ENCODE measurements around the gene CA4. TPM values are rescaled to one million over a fixed set of nuclear protein-coding genes. Genes with fewer than 3 reads are reported as not detected.

CA4 gene
- total RNA-seq, 1 experiment from 2014 or later: 1.7 TPM

- H3K4me1 Mint-ChIP-seq: peaks cover 63 to 91% of the 10 kb centered on the region in 2 experiments
- no peak for TF ChIP-seq CTCF (conservative IDR thresholded peaks at IDR 0.05)
- H3K27me3 Mint-ChIP-seq (ENCODE audit: low read depth): peaks cover 28% of the 10 kb centered on the region
- H3K4me3 Mint-ChIP-seq: peak overlapping the region; percentile 12 to 63; a peak in 3 of 5 replicates
- Histone ChIP-seq H4K20me1 (ENCODE audit: control insufficient read depth, insufficient read depth, insufficient read length) (peaks cover 2% of the 10 kb centered on the region), H3K23me2 (ENCODE audit: insufficient read length, low read depth, low read length, poor library complexity, severe bottlenecking) (no peaks in the 10 kb centered on the region), H2AK5ac (ENCODE audit: insufficient read length, low read length) (no peak overlapping the region), H3K23ac (ENCODE audit: insufficient read length, low read depth, low read length) (no peak overlapping the region), H3K4ac (ENCODE audit: low read depth, low read length) (no peak overlapping the region), H2AFZ (ENCODE audit: low read length) (no peak overlapping the region), H2BK5ac (ENCODE audit: insufficient read length, low read length) (no peak overlapping the region), H3K9ac (ENCODE audit: extremely low read depth, insufficient read length, low read length) (no peak overlapping the region), H3K4me1 (ENCODE audit: insufficient read depth, low read length) (peaks cover 16% of the 10 kb centered on the region; the same call in 1 of the 2 replicates), H3K56ac (ENCODE audit: insufficient read length, low read depth, low read length) (no peak overlapping the region), H2BK12ac (ENCODE audit: insufficient read length, low read depth, low read length) (no peak overlapping the region), H2BK20ac (ENCODE audit: low read depth, low read length, poor library complexity, severe bottlenecking) (no peak overlapping the region), H4K8ac (replicated peaks; ENCODE audit: insufficient read length, low read depth, low read length) (no peak overlapping the region), H3K27me3 (ENCODE audit: insufficient read depth, low read length) (no peaks in the 10 kb centered on the region), H3K4me2 (ENCODE audit: insufficient read depth, insufficient read length, low read length) (peak overlapping the region; percentile 11), H4K91ac (ENCODE audit: insufficient read length, low read depth, low read length) (no peak overlapping the region), H3K18ac (ENCODE audit: insufficient read length, low read depth, low read length) (no peak overlapping the region), H3K27ac (ENCODE audit: insufficient read length, low read depth, low read length) (no peak overlapping the region), H3T11ph (ENCODE audit: low read length) (no peak overlapping the region), H2BK120ac (ENCODE audit: low read depth, low read length, poor library complexity, severe bottlenecking) (no peak overlapping the region), H4K5ac (ENCODE audit: insufficient read length, low read depth, low read length) (no peak overlapping the region), H3K79me2 (ENCODE audit: insufficient read depth, low read length) (no peaks in the 10 kb centered on the region), H2BK15ac (ENCODE audit: low read depth, low read length) (no peak overlapping the region), H3K14ac (ENCODE audit: insufficient read depth, low read length) (no peak overlapping the region), H3K9me3 (ENCODE audit: control insufficient read depth, low read depth, low read length) (no peaks in the 10 kb centered on the region), H3K79me1 (ENCODE audit: insufficient read depth, low read depth, low read length, poor library complexity, severe bottlenecking) (no peaks in the 10 kb centered on the region)
- no peaks in the 10 kb centered on the region for H3K36me3 Mint-ChIP-seq (ENCODE audit: insufficient read depth in 1 of 3, low read depth in 3 of 3)
- H3K9me3 Mint-ChIP-seq: no peaks in the 10 kb centered on the region; a peak in 1 of 5 replicates
- H3K27ac Mint-ChIP-seq: peak overlapping the region in 1 of 3 experiments; percentile 88; a peak in 1 of 7 replicates
- no CpG with 5 or more reads among the region's 19 CpGs for WGBS (ENCODE audit: extremely low coverage, insufficient read length, low lambda C conversion rate)
- DNase-seq: peak; percentile 74
These were observed 9.1 kb downstream of the CA4 start for GRCh38 chr17:60158751-60159478.
